ENCODE data around the gene IKBIP.

The IKBIP gene

DNA sequence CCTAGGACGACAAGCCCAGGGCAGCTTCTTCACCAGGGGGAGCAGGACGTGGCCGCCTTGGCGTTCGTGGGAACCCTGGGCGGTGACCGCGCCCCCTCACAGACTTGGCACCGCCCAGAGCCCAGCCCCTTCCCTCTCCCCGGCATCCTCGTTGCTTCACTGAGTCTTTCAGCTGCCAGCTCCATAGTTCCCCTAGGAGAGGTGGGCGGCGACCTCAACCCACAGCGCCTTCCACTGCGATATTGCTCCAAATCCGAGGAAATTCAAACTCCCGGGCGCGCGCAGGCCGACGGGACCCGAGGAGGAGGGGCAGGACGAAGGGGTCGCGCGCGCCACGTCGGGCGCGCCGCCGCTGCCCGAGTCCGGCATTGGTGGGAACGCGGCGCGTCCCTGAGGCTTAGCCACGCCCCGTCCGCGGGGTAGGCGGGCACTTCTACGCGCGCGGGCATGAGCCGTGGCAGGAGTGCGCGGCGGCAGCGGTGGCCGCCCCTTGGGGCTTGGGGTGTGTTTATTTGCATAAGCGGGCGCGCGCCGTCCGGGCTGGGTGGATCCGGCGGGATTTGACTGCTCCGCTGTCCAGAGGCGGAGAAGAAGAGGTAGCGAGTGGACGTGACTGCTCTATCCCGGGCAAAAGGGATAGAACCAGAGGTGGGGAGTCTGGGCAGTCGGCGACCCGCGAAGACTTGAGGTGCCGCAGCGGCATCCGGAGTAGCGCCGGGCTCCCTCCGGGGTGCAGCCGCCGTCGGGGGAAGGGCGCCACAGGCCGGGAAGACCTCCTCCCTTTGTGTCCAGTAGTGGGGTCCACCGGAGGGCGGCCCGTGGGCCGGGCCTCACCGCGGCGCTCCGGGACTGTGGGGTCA is at the start of gene IKBIP, which contains the start of gene APAF1:
Gene IKBIP, minus strand, starts transcription at position 77 of the 860 bp plus-strand sequence. CDS start 87 bp downstream, outside the sequence.
Gene APAF1, plus strand, starts transcription at position 579 of the 860 bp plus-strand sequence. CDS start 3,070 bp downstream, outside the sequence.
- Mint-ChIP-seq H3K27me3 (ENCODE audit: low read depth) (no peaks in the 10 kb centered on the region), H3K36me3 (ENCODE audit: low read depth) (peaks cover 18% of the 10 kb centered on the region), H3K4me3 (peak within 1 kb of the TSS; percentile 98 to 100 (median 99)), H3K27ac (peak within 1 kb of the TSS; percentile 90 to 95 (median 94)), H3K9me3 (no peaks in the 10 kb centered on the region), H3K4me1 (peaks cover 22% of the 10 kb centered on the region)
- TF ChIP-seq CTCF (IDR thresholded peaks at IDR 0.05; ENCODE audit: unreplicated experiment in 3 of 3): no peak

DNA sequence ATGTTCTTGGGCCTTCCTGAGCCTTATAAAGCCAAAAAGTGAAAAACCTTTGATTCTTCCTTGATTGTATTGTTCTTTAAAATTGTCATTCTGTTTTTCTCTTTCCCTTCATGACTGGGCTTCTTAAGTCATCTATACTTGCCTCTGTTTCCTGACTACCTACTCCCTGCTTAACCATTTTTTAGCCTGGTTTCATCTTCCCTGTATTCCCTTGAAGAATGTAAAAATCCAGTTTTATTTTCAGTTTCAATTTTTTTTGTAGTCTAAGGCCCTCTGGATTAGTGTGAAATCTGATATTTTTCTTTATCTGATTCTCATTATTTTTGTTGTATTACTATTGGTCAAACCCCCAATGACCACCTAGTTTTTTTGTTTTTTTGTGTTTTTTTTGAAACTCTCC is 46.8 kb upstream of the IKBIP start:
- Mint-ChIP-seq H3K9me3 (no peaks in the 10 kb centered on the region), H3K4me1 (no peaks in the 10 kb centered on the region), H3K27me3 (ENCODE audit: low read depth) (no peaks in the 10 kb centered on the region), H3K36me3 (ENCODE audit: low read depth) (peaks cover 86% of the 10 kb centered on the region), H3K27ac (peak overlapping the region in 1 of 3 experiments; percentile 10), H3K4me3 (no peak overlapping the region)
- no peak for TF ChIP-seq CTCF (IDR thresholded peaks at IDR 0.05; ENCODE audit: unreplicated experiment in 3 of 3)

GRCh38 chr12:98686603-98687002 is 42.0 kb upstream of the IKBIP start:
- H3K9me3 Mint-ChIP-seq: no peaks in the 10 kb centered on the region
- no peak overlapping the region for H3K27ac Mint-ChIP-seq
- H3K27me3 Mint-ChIP-seq (ENCODE audit: low read depth): no peaks in the 10 kb centered on the region
- no peak overlapping the region for H3K4me3 Mint-ChIP-seq
- H3K4me1 Mint-ChIP-seq: no peaks in the 10 kb centered on the region
- peaks cover 77% of the 10 kb centered on the region for H3K36me3 Mint-ChIP-seq (ENCODE audit: low read depth)
- no peak for TF ChIP-seq CTCF (IDR thresholded peaks at IDR 0.05; ENCODE audit: unreplicated experiment in 3 of 3)

GRCh38 chr12:98684199-98684598 is 39.6 kb upstream of the IKBIP start:
- TF ChIP-seq CTCF (IDR thresholded peaks at IDR 0.05; ENCODE audit: unreplicated experiment in 3 of 3): no peak
- no peak overlapping the region for H3K27ac Mint-ChIP-seq
- H3K4me1 Mint-ChIP-seq: no peaks in the 10 kb centered on the region
- H3K27me3 Mint-ChIP-seq (ENCODE audit: low read depth): no peaks in the 10 kb centered on the region
- H3K4me3 Mint-ChIP-seq: no peak overlapping the region
- H3K9me3 Mint-ChIP-seq: no peaks in the 10 kb centered on the region
- peaks cover 64% of the 10 kb centered on the region for H3K36me3 Mint-ChIP-seq (ENCODE audit: low read depth)

DNA sequence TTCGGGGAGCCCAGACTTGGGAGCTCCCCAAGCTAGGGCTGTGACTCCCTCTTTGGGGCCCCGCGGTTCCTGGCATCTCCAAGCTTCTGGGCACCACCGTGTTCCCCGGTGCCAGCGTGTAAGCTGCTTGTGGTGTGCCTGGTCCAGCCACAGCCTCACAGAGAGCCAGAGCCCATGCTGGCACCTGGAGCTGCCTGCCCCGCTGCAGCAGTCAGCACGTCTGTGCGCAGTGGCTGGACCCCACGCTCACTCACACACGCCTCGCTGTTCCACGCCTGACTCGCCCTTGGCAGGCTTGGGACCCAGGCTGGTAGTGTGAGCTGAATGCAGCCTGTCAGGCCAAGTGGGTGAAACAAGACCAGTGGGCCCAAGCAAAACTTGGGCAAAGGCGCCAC is 35.0 kb upstream of the IKBIP start:
- no peak overlapping the region for H3K27ac Mint-ChIP-seq
- TF ChIP-seq CTCF (IDR thresholded peaks at IDR 0.05; ENCODE audit: unreplicated experiment in 3 of 3): no peak
- H3K9me3 Mint-ChIP-seq: no peaks in the 10 kb centered on the region

More for the DNA sequence above, 35.0 kb upstream of the IKBIP start:
- Mint-ChIP-seq H3K4me1 (no peaks in the 10 kb centered on the region), H3K4me3 (no peak overlapping the region), H3K36me3 (ENCODE audit: low read depth) (peaks cover 47% of the 10 kb centered on the region), H3K27me3 (ENCODE audit: low read depth) (no peaks in the 10 kb centered on the region)

Measured in nephron (organoid).